K562 treated with DMSO at 1 percent for 4 hours (cell line): ENCODE results near the gene CNDP1. TPM values are rescaled to one million over a fixed set of nuclear protein-coding genes. Genes with fewer than 3 reads are reported as not detected.

Source experiments
- total RNA-seq: library from RNA; unstranded; fragments of 300-600 nt; gene quantifications from 2 replicates; pipeline ENCODE4 v1.2.3, GENCODE V29; 2022; ENCODE audit not compliant: insufficient read depth

Gene CNDP1, protein sequence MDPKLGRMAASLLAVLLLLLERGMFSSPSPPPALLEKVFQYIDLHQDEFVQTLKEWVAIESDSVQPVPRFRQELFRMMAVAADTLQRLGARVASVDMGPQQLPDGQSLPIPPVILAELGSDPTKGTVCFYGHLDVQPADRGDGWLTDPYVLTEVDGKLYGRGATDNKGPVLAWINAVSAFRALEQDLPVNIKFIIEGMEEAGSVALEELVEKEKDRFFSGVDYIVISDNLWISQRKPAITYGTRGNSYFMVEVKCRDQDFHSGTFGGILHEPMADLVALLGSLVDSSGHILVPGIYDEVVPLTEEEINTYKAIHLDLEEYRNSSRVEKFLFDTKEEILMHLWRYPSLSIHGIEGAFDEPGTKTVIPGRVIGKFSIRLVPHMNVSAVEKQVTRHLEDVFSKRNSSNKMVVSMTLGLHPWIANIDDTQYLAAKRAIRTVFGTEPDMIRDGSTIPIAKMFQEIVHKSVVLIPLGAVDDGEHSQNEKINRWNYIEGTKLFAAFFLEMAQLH
- not detected in 2 replicates for total RNA-seq

DNA sequence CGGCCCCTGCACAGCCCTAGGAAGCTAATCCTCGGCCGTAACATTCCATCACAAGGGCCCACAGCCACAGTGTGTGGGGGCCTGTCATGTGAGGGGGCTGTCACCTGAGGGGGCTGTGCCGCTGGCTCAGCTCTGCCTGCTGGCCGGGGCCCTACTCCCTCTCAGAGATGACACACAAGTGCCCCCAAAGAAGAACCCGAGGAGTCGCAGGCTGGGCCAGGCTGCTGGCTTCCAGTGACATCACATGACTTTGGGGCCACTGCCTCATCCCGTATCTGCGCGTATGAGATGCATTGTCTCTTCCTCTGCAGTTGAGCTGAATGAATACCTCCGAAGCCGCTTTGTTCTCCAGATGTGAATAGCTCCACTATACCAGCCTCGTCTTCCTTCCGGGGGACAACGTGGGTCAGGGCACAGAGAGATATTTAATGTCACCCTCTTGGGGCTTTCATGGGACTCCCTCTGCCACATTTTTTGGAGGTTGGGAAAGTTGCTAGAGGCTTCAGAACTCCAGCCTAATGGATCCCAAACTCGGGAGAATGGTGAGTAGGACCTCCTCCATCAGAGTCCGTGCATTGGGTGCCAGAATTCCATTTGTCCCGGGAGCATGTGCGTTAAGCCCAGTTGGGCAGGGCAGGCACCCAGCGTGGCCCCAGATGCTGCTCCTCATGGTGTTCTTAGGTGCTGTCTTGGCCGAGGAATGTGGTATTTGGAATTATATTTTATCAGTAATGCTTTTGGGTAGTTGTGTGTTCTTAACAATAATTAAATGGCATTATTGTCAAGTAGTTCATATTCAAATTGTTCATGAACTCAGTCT lies at the start of gene CNDP1:
Gene CNDP1, plus strand, starts transcription at position 351 of the 820 bp plus-strand sequence. Its CDS starts 168 bp downstream, at position 519.

DNA sequence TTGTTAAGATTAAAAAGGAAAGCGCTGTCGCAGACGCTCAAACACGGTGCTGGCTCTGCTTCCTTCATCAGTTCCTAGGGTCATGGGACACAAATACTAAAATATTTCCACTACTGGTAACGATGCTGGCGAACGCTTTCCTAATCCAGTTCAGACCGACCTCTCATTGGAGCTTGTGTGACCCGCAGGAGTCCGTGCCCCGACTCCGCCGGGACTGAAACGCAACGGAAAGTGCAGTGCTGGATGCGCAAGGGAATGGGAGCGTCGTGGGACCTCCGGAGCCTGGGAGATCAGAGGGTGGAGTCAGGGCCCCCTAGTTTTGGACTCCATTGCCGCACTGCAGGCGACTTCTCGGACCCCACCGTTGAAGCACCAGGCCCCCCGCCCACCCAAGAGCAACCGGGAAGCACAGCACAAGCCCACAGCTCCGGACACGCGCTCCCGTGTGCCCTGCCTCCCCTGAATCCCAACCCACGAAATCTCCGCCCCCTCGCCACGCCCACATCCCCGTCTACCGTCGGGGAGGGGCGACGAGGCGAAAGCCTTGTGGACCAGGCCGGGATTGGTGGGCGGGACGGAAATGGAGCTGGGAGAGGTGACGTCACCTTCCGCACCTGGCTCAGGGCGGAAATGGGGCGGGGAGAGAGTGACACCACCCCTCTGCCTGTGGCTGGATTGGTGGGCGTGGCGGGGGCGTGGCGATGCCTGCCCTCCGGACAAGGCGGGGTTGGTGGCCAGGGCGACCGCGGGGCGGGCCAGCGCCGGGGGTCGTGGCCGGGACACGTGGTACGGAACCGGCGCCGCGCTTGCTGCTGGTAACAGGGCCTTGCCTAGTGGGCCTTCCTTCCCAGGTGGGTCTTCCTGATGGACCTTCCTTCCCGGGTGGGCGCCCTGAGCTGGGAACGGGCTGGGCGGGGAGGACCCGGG lies 38.5 kb upstream of the CNDP1 start, which contains the start of gene CNDP2:
Gene CNDP2, plus strand, starts transcription at position 783 of the 927 bp plus-strand sequence. CDS start 3,611 bp downstream, outside the sequence.

DNA sequence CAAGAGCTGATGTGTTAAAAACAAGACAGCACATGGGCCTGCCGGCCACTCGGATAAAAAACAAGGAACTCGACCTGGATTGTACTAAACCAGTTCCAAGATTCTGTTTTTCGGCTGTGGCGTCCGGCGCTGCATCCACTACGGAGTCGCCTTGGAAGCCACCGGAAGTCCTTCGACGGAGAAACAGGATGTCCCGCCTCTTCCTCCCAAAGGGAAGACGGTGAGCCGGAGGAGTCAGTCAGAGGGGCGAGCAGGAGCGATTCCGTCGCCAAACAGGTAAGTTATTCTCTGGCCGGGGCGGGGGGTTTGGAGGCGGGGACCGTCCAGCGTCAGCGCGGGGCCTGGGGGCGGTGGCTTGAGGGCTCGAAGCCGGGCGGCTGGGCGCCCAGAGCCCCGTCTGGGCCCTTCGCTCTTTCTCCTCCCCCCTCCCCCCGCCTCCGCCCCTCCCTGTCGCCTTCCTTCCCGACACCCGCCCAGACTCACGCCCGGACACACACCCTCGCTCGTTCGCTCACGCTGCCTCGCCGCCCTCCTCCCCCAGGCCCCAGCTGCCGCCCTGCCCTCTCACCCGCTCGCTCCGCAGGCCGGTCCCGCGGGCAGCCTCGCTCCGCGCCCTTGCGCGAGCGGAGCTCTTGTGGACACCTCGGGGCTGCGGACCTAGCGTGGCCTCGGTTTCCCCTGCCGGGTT lies 63.5 kb downstream of the CNDP1 start, which contains the start of gene ZNF407:
Gene ZNF407, plus strand, starts transcription at position 209 of the 688 bp plus-strand sequence. CDS start 33,150 bp downstream, outside the sequence.

Other genes with a start within 250 kb of the CNDP1 start
- gene CYB5A, start 242.5 kb upstream of the CNDP1 start, total RNA-seq = 15.1 and 16.2 TPM in 2 replicates
- gene C18orf63, start 218.7 kb upstream of the CNDP1 start, total RNA-seq = not detected in 2 replicates
- gene DIPK1C, start 77.2 kb upstream of the CNDP1 start, total RNA-seq = 0.52 and 0.54 TPM in 2 replicates
- 47.6 and 71.6 TPM in 2 replicates for gene CNDP2, start 38.1 kb upstream of the CNDP1 start, total RNA-seq
- gene ZNF407, start 63.4 kb downstream of the CNDP1 start, total RNA-seq = 1.5 and 2.4 TPM in 2 replicates